ELF-1 (cell line): ENCODE data around the gene STK11.

Experiments
- DNase-seq: peaks from one replicate; pipeline ENCODE4 v3.0.0-alpha.2; 2016; ENCODE audit warnings: low read depth, low spot score

The STK11 gene

DNA sequence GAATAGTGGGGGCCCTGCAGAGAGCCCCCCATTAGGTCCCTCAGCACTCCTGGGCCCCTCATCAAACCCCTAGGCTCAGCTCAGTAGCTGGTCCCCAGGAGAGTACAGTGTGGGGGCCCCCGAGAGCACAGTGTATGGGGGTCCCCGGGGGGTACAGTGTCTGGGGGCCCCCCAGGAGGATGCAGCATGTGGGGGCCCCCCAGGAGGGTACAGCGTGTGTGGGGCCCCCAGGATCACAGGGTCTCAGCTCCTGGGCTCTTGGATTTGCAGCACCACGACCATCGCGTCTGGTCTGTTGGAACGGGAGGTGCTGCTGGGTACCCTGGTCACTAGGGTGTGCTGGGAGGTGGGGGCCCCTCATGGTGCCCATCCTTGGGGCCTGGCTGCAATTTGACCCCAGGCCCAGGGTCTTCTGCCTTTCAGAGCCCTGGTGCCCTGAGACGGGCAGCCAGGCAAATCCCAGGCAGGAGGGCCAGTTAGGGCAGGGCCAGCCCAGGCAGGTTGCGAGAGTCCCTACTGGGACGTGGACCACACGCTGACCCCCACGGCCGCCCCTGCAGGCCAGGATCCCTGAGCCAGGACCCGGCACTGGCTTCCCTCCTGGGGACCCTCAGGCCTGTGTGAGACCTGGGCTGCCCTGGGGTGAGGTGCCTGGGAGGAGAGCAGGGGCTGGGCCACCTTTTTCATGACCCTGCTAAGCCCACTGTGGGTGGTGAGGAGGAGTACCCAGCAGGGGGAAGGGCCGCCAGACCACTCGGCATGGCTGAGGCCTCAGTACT lies 18.7 kb downstream of the STK11 start:
- no peak for DNase-seq

DNA sequence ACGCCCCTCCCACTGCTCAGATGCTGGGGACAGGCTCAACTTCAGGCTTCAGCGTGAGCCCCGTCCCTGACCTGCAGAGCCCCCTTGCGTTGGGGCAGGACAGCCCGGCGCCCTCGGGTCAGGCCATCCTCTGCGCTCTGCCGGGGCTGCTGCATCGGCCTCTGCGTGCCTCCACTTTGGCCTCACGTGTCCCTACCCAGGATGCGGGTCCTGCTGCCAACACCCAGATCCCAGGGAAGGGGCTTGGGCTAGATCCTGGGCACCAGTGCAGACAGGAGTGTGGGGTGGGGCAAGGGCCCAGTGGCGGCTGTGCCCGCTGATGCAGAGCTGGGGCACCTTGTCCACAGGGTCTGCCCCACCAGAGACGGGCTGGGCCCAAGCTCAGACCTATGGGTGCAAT lies 19.3 kb downstream of the STK11 start:
- no peak for DNase-seq

DNA sequence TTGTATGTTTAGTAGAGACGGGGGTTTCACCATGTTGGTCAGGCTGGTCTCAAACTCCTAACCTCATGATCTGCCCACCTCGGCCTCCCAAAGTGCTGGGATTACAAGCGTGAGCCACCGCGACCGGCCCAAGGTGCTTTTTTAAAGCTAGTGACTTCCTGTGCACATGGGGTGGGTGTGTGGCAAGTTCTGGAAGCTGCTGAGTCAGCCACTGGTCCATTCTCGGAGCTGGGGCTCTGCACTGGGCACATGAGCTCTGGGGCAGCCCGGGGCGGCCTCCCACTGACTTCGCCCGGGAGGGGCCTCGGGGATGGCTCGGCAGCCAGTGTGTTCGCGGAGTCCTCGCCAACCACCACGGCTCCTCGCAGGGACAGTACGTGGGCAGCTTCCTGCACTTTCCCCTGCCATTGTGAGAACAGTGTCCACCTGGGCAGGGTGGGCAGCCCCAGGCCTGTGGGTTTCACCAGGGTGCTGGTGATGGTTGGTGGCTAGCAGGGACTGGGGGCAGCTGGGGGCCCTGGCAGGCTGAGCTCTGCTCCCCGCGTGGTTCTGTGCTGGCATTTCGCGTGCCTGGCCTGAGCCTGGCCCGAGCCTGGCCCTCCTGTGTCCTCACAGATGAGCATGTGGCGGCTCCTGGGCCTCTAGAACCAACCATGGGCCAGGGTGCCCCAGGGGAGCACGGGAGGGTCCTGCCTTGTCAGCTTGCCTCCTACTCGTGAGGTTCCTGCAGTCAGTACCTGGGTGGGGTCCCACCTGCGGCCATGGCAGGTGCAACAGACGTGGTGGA lies 20.1 kb downstream of the STK11 start:
- DNase-seq = no peak

DNA sequence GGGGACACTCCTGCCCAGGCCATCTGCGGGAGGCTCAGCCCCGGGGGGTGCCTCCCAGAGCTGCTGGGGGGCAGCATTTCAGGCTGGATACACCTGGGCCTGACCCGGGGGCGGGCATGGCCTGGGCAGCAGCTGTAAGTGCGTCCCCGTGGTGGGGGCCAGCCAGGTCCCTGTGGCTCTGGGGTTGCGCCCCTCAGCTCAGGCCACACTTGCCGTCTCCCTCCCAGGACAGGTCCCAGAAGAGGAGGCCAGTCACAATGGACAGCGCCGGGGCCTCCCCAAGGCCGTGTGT lies 20.6 kb downstream of the STK11 start:
- DNase-seq = no peak

DNA sequence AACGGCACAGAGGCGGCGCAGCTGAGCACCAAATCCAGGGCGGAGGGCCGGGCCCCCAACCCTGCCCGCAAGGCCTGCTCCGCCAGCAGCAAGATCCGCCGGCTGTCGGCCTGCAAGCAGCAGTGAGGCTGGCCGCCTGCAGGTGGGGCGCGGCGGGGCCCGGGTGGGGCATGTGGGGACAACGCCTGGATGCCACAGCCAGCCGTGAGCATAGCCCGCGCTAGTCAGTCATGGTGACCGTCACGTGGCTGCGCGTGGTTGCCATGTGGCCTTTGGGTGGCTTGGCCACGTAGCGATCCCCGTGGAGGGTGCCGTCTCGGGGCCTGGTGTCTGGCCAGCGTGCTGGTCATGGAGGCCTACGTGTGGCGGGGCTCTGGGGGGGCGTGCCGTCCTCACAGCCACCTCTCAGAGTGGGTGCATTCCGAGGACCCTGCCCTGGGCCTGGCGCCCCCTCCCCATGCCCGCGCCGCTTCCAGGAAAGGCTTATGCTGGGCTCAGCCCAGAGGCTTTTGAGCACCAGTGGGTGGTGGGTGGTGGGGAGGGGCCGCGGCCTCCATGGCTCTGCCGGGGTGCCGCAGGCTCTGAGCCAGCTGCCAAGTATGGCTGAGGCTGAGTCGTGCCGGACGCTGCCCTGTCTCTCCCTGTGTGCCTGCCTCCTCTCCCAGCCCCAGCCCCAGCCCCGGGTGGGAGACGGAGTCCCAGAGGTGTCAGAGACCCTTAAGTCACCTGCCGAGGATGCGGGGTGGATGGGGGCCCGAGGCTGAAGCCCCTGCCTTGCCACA lies 21.1 kb downstream of the STK11 start:
- no peak for DNase-seq

DNA sequence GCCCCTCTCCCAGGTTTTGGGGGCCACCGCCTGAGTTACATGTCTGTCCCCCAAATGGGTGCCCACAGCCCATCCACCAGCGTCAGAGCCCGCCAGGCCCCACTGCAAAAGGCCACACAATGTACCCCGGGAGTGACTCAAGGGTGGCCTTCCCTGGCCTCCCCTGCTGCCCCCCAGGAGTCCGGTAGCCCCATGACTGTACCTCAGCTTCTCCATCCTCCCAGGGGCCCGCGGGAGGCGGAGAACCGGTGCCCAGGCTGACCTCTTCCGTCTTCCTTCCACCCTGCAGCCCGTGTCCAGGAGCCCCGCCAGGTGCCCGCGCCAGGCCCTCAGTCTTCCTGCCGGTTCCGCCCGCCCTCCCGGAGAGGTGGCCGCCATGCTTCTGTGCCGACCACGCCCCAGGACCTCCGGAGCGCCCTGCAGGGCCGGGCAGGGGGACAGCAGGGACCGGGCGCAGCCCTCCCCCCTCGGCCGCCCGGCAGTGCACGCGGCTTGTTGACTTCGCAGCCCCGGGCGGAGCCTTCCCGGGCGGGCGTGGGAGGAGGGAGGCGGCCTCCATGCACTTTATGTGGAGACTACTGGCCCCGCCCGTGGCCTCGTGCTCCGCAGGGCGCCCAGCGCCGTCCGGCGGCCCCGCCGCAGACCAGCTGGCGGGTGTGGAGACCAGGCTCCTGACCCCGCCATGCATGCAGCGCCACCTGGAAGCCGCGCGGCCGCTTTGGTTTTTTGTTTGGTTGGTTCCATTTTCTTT lies 21.9 kb downstream of the STK11 start:
- peak; percentile 54 for DNase-seq

DNA sequence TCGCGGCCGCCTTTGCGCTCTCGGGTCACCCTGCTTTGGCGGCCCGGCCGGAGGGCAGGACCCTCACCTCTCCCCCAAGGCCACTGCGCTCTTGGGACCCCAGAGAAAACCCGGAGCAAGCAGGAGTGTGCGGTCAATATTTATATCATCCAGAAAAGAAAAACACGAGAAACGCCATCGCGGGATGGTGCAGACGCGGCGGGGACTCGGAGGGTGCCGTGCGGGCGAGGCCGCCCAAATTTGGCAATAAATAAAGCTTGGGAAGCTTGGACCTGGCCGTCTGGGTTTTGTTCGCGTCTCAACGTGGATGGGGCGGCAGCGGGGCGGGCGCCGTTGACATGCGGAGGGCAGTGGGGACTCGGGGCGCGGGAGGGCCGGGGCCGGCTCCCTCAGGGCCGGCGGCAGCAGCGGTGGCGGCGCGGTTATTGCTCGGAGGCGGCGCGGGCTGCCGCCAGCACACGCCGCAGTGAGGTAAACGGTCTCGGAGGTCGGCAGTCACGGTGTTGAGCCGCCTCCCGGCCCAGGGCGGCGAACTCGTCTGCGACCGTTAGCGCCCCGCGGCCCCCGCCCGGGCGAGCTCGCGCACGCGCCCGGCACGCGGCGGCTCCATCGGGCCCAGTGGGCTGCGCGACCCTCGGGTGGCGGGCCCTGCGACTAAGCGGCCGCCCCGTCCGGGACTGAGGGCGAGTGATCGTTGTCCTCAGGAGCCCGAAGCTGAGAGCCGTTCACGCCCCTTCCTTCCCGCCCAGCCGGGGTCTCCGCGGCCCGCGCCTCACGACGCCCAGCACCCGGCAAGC lies 22.8 kb downstream of the STK11 start:
- no peak for DNase-seq

DNA sequence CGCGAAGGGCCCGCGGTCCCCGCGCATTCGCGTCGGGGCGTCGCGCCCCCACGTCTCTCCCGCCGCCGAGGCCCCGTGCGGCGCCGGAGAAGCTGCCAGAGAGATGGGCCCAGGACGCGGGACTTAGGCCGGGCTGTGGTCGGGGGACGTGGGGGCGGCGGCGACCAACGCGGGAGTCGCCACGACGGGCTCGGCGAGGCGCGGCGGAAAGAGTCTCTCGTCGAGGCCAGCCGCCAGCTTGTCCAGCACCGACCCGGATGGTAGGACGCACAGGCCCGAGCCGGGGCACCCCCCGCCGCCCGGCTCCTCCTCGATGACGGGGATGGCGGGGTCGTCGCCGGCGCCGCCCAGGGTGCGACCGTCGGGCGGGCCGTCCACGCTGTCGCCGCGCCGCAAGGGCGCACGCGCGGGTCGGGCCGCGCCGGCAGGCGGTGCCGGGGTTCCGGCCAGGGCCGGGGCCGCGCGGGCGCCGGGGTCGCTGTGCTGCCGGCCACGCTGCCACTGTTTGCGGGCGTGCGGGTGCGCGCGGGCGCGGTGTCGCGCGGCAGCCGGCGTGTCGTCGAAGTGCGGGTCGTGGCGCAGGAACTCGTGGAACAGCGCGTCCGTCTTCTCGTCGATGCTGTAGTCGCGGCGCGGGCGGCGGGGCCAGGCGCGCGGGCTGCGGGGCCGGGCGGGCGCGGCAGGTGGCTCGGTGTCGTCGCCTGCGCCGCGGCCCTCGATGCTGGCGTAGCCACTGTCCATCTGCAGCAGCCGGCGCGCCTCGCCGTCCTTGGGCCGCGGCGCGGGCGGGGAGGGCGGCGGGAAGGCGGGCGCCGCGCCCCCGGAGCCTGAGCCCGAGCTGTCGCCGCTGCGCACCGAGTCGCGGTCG lies 23.7 kb downstream of the STK11 start:
- no peak for DNase-seq

DNA sequence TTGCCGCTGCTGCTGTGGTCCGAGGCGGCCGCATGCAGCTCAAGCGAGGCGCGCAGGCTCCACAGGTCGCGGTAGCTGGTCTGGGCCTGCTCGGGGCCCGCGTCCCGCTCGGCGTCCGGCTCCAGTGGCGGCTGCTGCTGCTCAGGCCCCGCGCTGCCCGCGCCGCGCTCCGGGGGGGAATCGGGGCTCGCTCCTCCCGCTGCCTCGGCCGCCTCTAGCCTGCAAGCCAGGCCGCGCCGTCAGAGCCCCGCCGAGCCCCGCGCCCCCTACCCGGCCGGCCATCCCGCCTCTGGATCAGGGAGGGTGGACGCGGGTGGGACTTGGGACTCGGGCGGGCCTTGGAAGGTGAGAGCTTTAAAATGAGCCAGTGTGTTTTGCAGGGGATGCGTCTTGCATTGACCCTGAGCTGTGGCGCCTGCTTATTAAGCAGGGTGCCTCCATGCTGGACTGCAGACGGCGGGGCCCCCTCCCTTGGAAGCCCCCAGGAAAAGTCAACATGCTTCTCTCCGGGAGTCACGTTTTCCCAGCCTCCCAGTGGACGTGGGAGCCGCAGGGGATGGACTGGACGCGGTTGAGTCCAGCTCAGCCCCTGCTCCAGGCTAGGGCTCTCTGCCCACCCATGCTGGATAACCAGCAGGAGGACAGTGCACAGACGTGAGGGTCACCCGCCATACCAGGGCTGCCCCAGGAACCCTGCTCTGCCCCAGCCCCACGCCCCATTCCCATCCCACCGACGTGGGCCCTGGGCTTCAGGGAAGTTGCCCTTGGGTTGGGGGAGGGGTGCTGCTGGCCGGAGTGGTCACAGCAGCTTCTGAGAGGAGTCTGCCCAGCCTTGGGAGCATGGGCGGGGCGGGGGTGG lies 24.6 kb downstream of the STK11 start:
- DNase-seq = no peak

DNA sequence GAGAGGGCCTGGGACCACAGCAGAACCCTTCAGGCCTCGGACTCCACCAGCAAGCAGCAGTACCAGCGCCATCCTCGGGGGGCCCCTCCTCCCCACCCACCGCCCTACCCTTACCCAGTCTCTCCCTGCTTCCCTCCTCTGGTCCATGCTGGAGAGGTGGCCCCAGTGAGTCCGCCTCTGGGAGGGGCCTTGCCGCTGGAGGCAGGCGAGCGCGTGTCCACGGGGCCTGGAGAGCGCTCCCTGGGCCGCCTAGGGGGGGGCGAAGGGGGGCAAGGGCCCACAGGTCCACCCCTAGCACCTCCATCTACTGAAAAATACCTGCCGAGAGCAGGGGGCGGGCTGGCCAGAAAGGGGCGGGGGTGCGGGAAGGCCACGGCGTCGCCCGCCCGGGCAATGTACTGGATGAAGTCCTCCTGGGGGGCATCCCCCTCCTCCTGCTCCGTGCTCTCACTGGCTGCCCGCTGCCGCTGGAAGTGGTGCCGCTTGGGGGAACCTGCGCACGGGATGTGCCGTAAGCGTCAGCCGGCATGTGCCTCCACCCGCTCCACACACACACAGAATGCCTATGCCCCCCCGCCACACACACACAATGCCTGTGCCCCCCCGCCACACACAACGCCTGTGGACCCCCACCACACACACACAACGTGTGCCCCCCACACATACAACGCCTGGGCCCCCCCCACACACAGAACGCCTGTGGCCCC lies 25.4 kb downstream of the STK11 start:
- DNase-seq = peak; percentile 71

DNA sequence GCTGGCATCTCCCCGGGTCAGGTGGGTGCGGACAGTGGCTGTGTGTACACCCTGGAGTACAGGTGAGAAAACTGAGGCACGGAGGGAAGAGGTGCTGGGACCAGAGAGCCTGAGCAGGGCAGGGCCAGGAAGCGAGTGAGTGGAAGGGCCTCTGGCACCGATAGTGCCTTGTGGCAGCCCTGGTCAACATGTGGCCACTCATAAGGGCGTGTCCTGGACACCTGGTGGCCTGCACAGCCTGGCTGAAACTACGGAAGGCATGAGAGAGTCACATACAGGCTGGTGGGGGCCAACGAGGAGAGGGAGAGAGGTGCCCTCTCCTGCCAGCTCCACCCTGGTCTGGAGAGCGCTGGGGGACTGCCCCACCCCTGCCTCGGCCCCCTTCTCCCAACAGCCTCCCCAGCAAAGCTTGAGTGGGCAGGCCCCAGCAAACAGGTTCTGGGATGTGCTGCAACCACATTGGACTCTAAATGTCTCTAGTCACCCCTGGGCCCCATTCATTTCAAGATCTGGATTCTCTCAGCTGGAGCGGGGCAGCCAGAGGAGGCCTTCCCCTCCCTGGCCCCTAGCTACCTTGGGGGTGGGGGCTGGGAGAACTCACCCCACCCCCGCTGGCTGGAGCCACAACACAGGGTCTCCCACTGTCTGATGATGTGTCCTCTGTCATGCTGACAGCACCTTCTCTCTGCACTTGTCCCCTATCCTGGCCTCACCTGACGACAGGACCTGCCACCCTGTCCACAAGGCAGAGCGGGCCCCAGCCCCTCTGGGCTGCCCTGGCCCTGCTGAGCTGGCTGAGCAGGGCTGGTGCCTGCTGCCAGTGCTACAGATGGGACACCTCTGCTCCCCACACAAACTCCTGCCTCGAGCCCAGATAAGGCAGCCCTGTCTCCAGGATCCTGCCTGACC lies 26.4 kb downstream of the STK11 start:
- DNase-seq = no peak

DNA sequence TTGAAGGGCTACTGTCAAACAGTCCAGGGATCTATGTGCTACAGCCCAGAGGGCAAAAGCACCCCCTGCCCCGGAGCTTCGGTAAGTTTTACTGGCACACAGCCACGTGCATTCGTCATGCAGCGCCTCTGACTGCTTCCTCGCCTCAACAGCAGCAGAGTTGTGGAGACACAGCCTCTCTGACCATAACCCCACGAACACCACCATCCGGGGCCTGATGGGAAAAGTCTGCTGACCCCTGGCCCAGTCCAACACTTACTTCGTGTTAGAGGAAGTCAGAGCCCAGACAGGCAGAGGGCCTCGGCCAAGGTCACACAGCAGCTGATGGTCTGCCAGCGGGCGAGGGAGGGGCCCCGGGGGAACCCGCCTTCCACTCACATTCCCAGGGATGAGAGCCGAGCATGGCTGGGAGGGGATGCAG lies 27.1 kb downstream of the STK11 start:
- no peak for DNase-seq

DNA sequence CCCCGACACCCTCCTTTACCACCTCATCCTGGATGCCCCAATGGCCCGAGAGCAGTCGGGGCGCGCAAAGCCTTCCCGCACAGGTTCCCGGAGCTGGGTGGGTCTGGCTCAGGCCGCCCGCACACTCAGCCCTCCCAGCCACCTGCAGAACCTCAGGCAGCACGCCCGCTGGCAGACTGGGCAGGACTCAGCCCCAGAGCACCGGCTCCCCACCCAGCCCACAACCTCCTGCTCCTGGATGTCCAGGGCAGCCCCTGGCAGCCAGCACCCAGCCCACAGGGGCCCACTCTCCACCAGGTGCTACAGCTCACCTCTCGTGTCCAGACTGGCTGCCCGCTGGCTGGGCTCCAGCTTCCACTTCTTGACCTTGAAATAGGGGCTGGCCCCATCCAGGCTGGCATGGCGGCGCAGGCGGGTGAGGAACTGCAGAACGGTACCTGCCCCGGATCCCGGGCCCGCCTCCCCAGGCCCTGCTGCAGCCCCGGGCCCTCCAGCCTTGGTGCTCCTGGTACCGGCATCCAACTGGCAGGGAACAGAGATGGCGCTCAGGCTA lies 27.6 kb downstream of the STK11 start:
- DNase-seq = no peak

DNA sequence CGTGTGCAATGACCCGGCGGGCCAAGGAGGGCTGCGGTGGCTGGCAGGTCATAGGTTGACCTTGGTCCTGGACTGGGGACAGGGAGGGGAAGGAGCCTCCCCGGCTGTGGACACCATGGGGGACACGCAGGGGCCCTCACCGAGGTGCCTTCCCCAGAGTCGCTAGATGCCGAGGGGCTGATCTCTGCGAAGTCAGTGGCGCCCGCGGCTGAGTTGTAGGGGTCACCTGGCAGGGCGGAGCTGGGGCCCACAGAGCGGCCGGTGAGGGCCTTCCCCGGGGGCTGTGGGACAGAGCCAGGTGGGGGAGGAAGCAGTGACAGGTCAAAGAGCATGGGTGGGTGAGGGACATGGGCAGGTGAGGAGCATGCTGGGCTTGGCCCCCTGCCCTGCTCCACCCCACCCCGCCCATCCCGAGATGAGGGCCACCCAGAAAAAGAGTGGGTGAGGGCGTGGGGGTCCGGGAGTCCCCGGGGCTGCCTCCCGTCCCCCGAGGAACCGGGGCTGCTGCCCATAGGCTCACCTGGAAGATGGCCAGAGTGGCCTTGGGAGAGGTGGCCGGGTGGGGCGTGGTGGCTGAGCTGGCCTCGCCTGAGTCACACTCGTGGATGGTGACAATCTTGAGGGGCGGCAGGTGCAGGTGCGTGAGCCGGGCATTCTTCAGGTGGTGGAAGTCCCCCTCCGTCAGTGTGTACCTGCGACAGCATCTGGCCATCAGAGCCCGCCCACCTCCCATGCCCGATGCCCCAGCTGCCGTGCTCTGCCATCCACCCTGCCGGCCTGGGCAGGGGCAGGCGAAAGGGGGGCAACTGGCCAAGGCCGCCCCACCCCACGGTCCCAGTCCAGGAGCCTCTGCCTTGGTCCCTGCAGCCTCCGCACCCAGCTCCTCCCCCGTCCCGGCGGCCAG lies 28.7 kb downstream of the STK11 start:
- no peak for DNase-seq

DNA sequence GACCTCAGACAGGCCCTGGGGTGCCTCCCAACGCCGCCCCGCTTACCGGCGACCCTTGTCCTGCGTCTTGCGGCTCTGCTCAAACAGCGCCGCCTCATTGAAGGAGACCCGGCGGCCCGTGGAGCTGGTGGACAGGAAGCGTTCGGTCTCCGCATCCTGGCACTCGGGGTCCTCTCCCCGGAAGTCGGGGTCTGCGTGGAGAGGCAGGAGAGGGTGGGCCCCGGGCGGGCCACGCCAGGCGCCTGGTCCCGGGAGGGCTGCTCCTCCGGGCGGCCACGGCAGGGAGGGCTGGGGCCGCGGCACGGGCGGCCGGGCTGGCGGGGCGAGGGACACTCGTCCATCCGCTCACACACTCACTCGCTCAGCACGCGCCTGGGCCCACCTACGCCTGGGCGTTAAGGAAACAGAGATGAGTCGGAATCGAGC lies 29.4 kb downstream of the STK11 start:
- no peak for DNase-seq
